Endodermal cell (in vitro differentiated cells): ENCODE measurements around the gene EDDM13. TPM values are rescaled to one million over a fixed set of nuclear protein-coding genes. Genes with fewer than 3 reads are reported as not detected.
"Not testable (repeated sequence)": the region's sequence is repeated elsewhere in the genome, so short reads cannot be mapped to it uniquely, and the experiment has no call there.

Experiments
- DNase-seq: peaks from one replicate; pipeline ENCODE4 v3.0.0-alpha.2; 2017
- H3K27ac ChIP-seq: 2 replicates; pipeline ENCODE4 v1.5.1; 2013; ENCODE audit warnings: mild to moderate bottlenecking, low read depth, low read length, moderate library complexity
- H3K27me3 ChIP-seq: 2 replicates; pipeline ENCODE4 v1.6.1; 2013; ENCODE audit warnings: mild to moderate bottlenecking, low read length, moderate library complexity; ENCODE audit not compliant: insufficient read depth, control insufficient read depth, poor library complexity, severe bottlenecking
- H3K36me3 ChIP-seq: 2 replicates; pipeline ENCODE4 v1.7.0; 2013; ENCODE audit warnings: mild to moderate bottlenecking, low read length, moderate library complexity; ENCODE audit not compliant: control insufficient read depth, insufficient read depth
- H3K4me1 ChIP-seq: one replicate; pipeline ENCODE4 v1.7.0; 2013; ENCODE audit warnings: low read length; ENCODE audit not compliant: control insufficient read depth, insufficient read depth
- H3K4me3 ChIP-seq: 2 replicates; pipeline ENCODE4 v1.5.1; 2013; ENCODE audit warnings: mild to moderate bottlenecking, low read length, moderate library complexity
- H3K9ac ChIP-seq: 2 replicates; pipeline ENCODE4 v1.6.1; 2013; ENCODE audit warnings: mild to moderate bottlenecking, low read length, moderate library complexity; ENCODE audit not compliant: poor library complexity, severe bottlenecking; ENCODE audit errors: extremely low read depth
- H3K9me3 ChIP-seq: 2 replicates; pipeline ENCODE4 v1.6.1; 2013; ENCODE audit warnings: mild to moderate bottlenecking, low read length, moderate library complexity; ENCODE audit not compliant: control insufficient read depth
- H3K27ac Mint-ChIP-seq: 2 replicates; pipeline ENCODE4 v1.8.0; 2020; ENCODE audit warnings: mixed read lengths
- H3K27me3 Mint-ChIP-seq: 2 replicates; pipeline ENCODE4 v1.8.0; 2021; ENCODE audit warnings: mild to moderate bottlenecking, mixed read lengths; ENCODE audit not compliant: insufficient read depth
- H3K36me3 Mint-ChIP-seq: 2 replicates; pipeline ENCODE4 v1.8.0; 2020; ENCODE audit warnings: low read depth, mixed read lengths
- H3K4me1 Mint-ChIP-seq: 2 replicates; pipeline ENCODE4 v1.8.0; 2020; ENCODE audit warnings: mixed read lengths
- H3K4me3 Mint-ChIP-seq: 2 replicates; pipeline ENCODE4 v1.8.0; 2020; ENCODE audit warnings: mild to moderate bottlenecking, moderate library complexity, mixed read lengths
- H3K9me3 Mint-ChIP-seq: 2 replicates; pipeline ENCODE4 v1.8.0; 2020; ENCODE audit warnings: mild to moderate bottlenecking, mixed read lengths
- CTCF ChIP-seq: fragments of 200-600 bp; sonication (generic); conservative IDR thresholded peaks from 2 replicates; pipeline ENCODE4 v1.5.0; 2021; ENCODE audit warnings: antibody characterized with exemption, mild to moderate bottlenecking
- WGBS, 2 experiments: methylation state at CpG; one replicate each; pipeline versions ENCODE4 v1.1.5 to v1.1.7; 2013; ENCODE audit warnings: missing lambda C conversion rate in 2 of 2, mixed read lengths in 1 of 2; ENCODE audit not compliant: insufficient coverage in 1 of 2, insufficient read length in 1 of 2; 5-methylcytosine and 5-hydroxymethylcytosine counted together
- total RNA-seq, 2 donors: library from RNA; stranded (reverse); fragmentation: NEBNext Ultra II Directional in 1 of 2; extraction: Animal tissue kit (Norgen Biotek cat#: 25700) in 1 of 2; gene quantifications; 2 replicates in 1 of 2; 3 replicates in 1 of 2; pipeline ENCODE4 v1.2.1, GENCODE V29; 2021

Gene EDDM13
- total RNA-seq, 2 donors from 2014 or later: not detected

GRCh38 chr19:56339031-56339430, 66.5 kb downstream of the EDDM13 start:
- not testable (repeated sequence) for H3K36me3 ChIP-seq, H3K27ac ChIP-seq, H3K27me3 Mint-ChIP-seq, H3K27me3 ChIP-seq, H3K4me1 Mint-ChIP-seq, H3K4me3 ChIP-seq, H3K4me1 ChIP-seq, DNase-seq, H3K9ac ChIP-seq, H3K4me3 Mint-ChIP-seq, H3K27ac Mint-ChIP-seq, H3K36me3 Mint-ChIP-seq
- peaks cover 75% of the 10 kb centered on the region for H3K9me3 Mint-ChIP-seq
- WGBS, 2 experiments: 99 to 100% methylated on average over 1 to 4 of the region's 10 CpGs
- H3K9me3 ChIP-seq: peaks cover 56% of the 10 kb centered on the region

- no peaks in the 10 kb centered on the region for H3K4me1 ChIP-seq
- Mint-ChIP-seq H3K27ac (no peak overlapping the region), H3K9me3 (peaks cover 79% of the 10 kb centered on the region), H3K4me3 (no peak overlapping the region), H3K4me1 (peaks cover 2% of the 10 kb centered on the region), H3K36me3 (peaks cover 7% of the 10 kb centered on the region), H3K27me3 (peaks cover 3% of the 10 kb centered on the region)
- H3K9me3 ChIP-seq: peaks cover 74% of the 10 kb centered on the region
- TF ChIP-seq CTCF: no peak
- no peaks in the 10 kb centered on the region for H3K27me3 ChIP-seq
- H3K27ac ChIP-seq: no peak overlapping the region
- H3K36me3 ChIP-seq: no peaks in the 10 kb centered on the region
- no peak overlapping the region for H3K9ac ChIP-seq
- no peak for DNase-seq
- H3K4me3 ChIP-seq: no peak overlapping the region
Measured at GRCh38 chr19:56341948-56342347, 69.4 kb downstream of the EDDM13 start.

- H3K9ac ChIP-seq: no peak overlapping the region
- Mint-ChIP-seq H3K27me3 (no peaks in the 10 kb centered on the region), H3K9me3 (peaks cover 54% of the 10 kb centered on the region), H3K36me3 (peaks cover 3% of the 10 kb centered on the region), H3K27ac (no peak overlapping the region), H3K4me3 (no peak overlapping the region), H3K4me1 (peaks cover 6% of the 10 kb centered on the region)
- H3K4me3 ChIP-seq: no peak overlapping the region
- no peak for TF ChIP-seq CTCF
- H3K27ac ChIP-seq: no peak overlapping the region
- no peak for DNase-seq
- no peaks in the 10 kb centered on the region for H3K27me3 ChIP-seq
- peaks cover 49% of the 10 kb centered on the region for H3K9me3 ChIP-seq
- H3K36me3 ChIP-seq: no peaks in the 10 kb centered on the region
- WGBS, 2 experiments: 80 to 93% methylated on average over 5 to 7 of the region's 7 CpGs
- no peaks in the 10 kb centered on the region for H3K4me1 ChIP-seq
Measured at GRCh38 chr19:56347163-56347778, 74.7 kb downstream of the EDDM13 start.

GRCh38 chr19:56348289-56348877, 75.8 kb downstream of the EDDM13 start:
- H3K36me3 Mint-ChIP-seq: peaks cover 3% of the 10 kb centered on the region
- H3K4me3 ChIP-seq: no peak overlapping the region
- H3K9ac ChIP-seq: no peak overlapping the region
- H3K27me3 Mint-ChIP-seq: no peaks in the 10 kb centered on the region
- peaks cover 6% of the 10 kb centered on the region for H3K4me1 Mint-ChIP-seq
- WGBS, 2 experiments: 50 to 62% methylated on average over 4 to 5 of the region's 5 CpGs
- H3K4me3 Mint-ChIP-seq: no peak overlapping the region
- peaks cover 54% of the 10 kb centered on the region for H3K9me3 Mint-ChIP-seq
- no peak overlapping the region for H3K27ac ChIP-seq
- H3K9me3 ChIP-seq: peaks cover 38% of the 10 kb centered on the region
- no peaks in the 10 kb centered on the region for H3K27me3 ChIP-seq
- H3K36me3 ChIP-seq: no peaks in the 10 kb centered on the region
- no peak overlapping the region for H3K27ac Mint-ChIP-seq
- H3K4me1 ChIP-seq: no peaks in the 10 kb centered on the region
- TF ChIP-seq CTCF: peak; percentile 68
- peak; percentile 54 for DNase-seq
